ENCODE results near the gene SNX33. TPM values are rescaled to one million over a fixed set of nuclear protein-coding genes. Genes with fewer than 3 reads are reported as not detected.

The SNX33 gene
- total and polyA plus RNA-seq, 2 experiments from 2014 or later = 6.2 to 21.2 TPM

DNA sequence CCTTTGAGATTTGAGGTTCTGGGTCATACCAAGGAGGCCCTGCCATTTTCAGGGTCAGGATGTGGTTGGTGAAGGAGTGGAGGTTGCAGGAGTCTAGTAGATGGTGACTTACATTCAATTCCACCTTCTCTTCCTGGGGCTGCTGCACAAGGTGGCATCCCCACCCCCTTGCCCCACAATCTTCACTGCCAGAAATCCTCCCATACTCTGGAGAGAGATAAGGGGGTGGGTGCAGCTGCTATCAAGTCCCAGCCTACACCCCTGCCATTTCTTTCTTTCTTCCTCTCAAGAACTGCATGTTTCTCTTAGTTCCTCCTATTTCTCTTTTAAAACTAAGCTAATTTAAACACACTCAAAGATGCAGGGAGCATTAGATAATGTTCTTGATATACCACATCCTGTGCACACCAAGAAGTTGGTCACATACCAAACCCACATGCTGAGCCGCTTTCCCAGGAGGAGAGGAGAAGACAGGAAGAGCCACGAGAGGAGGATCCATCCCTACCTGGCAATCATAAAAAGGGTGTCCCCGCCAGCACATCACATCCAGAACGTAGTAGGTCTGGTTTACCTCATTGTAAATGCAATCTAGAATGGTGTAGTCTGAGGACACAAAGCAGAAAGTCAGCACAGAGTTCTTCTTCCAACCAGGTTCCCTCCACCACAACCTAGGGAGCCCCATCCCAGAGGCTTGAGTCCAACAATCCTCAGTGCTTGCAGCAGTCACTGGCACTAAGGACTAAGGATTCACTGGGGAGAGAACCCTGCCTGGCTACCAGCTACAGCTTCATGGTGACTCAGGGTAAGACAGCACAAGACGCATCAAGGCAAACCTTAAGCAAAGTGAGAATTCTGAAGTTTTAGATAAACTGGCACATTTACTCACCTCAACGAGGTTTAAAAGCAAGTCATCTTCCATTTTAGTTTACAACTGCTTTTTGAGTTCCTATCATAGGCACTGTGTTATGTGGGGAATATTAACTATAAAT is 40.7 kb upstream of the SNX33 start:
- Histone ChIP-seq H2AFZ (no peak overlapping the region), H3K27ac (ENCODE audit: low read depth) (no peak overlapping the region), H3K36me3 (ENCODE audit: insufficient read depth) (peaks cover 17% of the 10 kb centered on the region), H3K79me2 (replicated peaks; ENCODE audit: insufficient read depth) (no peaks in the 10 kb centered on the region), H4K20me1 (replicated peaks; ENCODE audit: insufficient read depth) (no peaks in the 10 kb centered on the region; the same call in 1 of the 2 replicates), H3F3A (replicated peaks; ENCODE audit: low read depth) (no peaks in the 10 kb centered on the region), H3K27me3 (ENCODE audit: insufficient read depth) (no peaks in the 10 kb centered on the region), H3K4me3 (no peak overlapping the region), H3K4me1 (ENCODE audit: insufficient read depth) (no peaks in the 10 kb centered on the region), H3K9me2 (ENCODE audit: insufficient read depth) (no peaks in the 10 kb centered on the region), H3K4me2 (no peak overlapping the region)
- no peak for DNase-seq (ENCODE audit: low spot score)
- Mint-ChIP-seq H3K27me3 (ENCODE audit: insufficient read depth, low read depth, poor library complexity) (peaks cover 4% of the 10 kb centered on the region), H3K4me3 (no peak overlapping the region), H3K9me3 (no peaks in the 10 kb centered on the region), H3K27ac (no peak overlapping the region), H3K36me3 (ENCODE audit: low read depth) (peaks cover 48% of the 10 kb centered on the region), H3K4me1 (no peaks in the 10 kb centered on the region)
- ATAC-seq = no peak
- TF ChIP-seq, protein P1, sequence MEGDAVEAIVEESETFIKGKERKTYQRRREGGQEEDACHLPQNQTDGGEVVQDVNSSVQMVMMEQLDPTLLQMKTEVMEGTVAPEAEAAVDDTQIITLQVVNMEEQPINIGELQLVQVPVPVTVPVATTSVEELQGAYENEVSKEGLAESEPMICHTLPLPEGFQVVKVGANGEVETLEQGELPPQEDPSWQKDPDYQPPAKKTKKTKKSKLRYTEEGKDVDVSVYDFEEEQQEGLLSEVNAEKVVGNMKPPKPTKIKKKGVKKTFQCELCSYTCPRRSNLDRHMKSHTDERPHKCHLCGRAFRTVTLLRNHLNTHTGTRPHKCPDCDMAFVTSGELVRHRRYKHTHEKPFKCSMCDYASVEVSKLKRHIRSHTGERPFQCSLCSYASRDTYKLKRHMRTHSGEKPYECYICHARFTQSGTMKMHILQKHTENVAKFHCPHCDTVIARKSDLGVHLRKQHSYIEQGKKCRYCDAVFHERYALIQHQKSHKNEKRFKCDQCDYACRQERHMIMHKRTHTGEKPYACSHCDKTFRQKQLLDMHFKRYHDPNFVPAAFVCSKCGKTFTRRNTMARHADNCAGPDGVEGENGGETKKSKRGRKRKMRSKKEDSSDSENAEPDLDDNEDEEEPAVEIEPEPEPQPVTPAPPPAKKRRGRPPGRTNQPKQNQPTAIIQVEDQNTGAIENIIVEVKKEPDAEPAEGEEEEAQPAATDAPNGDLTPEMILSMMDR (conservative IDR thresholded peaks at IDR 0.05; ENCODE audit: low read depth in 2 of 2) = no peak
- no peak for TF ChIP-seq ZNF331 (CRISPR knock-in tag; IDR thresholded peaks at IDR 0.05; ENCODE audit: low read depth)
- no peak for TF ChIP-seq EZH2phosphoT487 (IDR thresholded peaks at IDR 0.05; ENCODE audit: unreplicated experiment)
- TF ChIP-seq EZH2 (IDR thresholded peaks at IDR 0.05; ENCODE audit: low read depth, unreplicated experiment) = no peak
- no peak for TF ChIP-seq NANOG (IDR thresholded peaks at IDR 0.05; ENCODE audit: borderline replicate concordance)
- TF ChIP-seq, protein P2, sequence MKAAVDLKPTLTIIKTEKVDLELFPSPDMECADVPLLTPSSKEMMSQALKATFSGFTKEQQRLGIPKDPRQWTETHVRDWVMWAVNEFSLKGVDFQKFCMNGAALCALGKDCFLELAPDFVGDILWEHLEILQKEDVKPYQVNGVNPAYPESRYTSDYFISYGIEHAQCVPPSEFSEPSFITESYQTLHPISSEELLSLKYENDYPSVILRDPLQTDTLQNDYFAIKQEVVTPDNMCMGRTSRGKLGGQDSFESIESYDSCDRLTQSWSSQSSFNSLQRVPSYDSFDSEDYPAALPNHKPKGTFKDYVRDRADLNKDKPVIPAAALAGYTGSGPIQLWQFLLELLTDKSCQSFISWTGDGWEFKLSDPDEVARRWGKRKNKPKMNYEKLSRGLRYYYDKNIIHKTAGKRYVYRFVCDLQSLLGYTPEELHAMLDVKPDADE (IDR thresholded peaks at IDR 0.05) = no peak

DNA sequence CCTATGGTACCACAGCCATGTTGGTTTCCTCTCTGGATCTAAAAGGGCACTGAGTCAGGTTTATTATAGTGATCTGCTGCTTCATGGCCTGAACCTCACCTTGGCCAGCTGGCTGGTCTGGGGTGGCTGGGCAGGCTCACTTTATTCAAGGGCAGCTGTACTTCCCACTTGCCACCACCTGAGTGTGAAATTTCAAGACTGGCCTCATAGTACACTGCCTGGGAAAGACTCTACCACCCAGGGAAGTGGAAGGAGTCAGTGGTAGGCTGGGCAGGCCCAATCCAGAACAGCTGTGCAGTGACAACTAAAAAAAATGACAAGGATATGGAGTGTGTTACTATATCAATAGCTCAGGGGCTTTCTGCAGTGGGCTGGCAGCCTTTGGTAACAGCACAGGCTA is 30.9 kb upstream of the SNX33 start:
- no peak for DNase-seq (ENCODE audit: low spot score)
- H3K36me3 ChIP-seq (ENCODE audit: insufficient read depth) = peaks cover 18% of the 10 kb centered on the region
- no peak overlapping the region for H3K4me2 ChIP-seq
- H3K4me3 Mint-ChIP-seq = no peak overlapping the region
- H2AFZ ChIP-seq = no peak overlapping the region
- H3K36me3 Mint-ChIP-seq (ENCODE audit: low read depth) = peaks cover 67% of the 10 kb centered on the region
- no peaks in the 10 kb centered on the region for H3K4me1 ChIP-seq (ENCODE audit: insufficient read depth)
- H3K79me2 ChIP-seq (replicated peaks; ENCODE audit: insufficient read depth) = no peaks in the 10 kb centered on the region
- ATAC-seq = no peak
- H4K20me1 ChIP-seq (replicated peaks; ENCODE audit: insufficient read depth) = no peaks in the 10 kb centered on the region; the same call in none of the 2 replicates
- TF ChIP-seq CREB1 (CRISPR knock-in tag; IDR thresholded peaks at IDR 0.05; ENCODE audit: low read depth) (no peak), POLR2AphosphoS5 (IDR thresholded peaks at IDR 0.05; ENCODE audit: low read depth) (no peak), STAT1 (IDR thresholded peaks at IDR 0.05; ENCODE audit: unreplicated experiment) (no peak), EZH2 (IDR thresholded peaks at IDR 0.05; ENCODE audit: low read depth, unreplicated experiment) (no peak)
- TF ChIP-seq, protein P3, sequence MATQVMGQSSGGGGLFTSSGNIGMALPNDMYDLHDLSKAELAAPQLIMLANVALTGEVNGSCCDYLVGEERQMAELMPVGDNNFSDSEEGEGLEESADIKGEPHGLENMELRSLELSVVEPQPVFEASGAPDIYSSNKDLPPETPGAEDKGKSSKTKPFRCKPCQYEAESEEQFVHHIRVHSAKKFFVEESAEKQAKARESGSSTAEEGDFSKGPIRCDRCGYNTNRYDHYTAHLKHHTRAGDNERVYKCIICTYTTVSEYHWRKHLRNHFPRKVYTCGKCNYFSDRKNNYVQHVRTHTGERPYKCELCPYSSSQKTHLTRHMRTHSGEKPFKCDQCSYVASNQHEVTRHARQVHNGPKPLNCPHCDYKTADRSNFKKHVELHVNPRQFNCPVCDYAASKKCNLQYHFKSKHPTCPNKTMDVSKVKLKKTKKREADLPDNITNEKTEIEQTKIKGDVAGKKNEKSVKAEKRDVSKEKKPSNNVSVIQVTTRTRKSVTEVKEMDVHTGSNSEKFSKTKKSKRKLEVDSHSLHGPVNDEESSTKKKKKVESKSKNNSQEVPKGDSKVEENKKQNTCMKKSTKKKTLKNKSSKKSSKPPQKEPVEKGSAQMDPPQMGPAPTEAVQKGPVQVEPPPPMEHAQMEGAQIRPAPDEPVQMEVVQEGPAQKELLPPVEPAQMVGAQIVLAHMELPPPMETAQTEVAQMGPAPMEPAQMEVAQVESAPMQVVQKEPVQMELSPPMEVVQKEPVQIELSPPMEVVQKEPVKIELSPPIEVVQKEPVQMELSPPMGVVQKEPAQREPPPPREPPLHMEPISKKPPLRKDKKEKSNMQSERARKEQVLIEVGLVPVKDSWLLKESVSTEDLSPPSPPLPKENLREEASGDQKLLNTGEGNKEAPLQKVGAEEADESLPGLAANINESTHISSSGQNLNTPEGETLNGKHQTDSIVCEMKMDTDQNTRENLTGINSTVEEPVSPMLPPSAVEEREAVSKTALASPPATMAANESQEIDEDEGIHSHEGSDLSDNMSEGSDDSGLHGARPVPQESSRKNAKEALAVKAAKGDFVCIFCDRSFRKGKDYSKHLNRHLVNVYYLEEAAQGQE (IDR thresholded peaks at IDR 0.05; ENCODE audit: unreplicated experiment) = no peak
- 0 out of 2 replicates have a peak, but pooled peaks cover 3% of the 10 kb centered on the region for H3F3A ChIP-seq (replicated peaks; ENCODE audit: low read depth)
- no peaks in the 10 kb centered on the region for H3K9me2 ChIP-seq (ENCODE audit: insufficient read depth)
- H3K27ac ChIP-seq (ENCODE audit: low read depth) = no peak overlapping the region
- no peaks in the 10 kb centered on the region for H3K9me3 Mint-ChIP-seq
- no peaks in the 10 kb centered on the region for H3K27me3 ChIP-seq (ENCODE audit: insufficient read depth)
- no peak overlapping the region for H3K4me3 ChIP-seq
- no peaks in the 10 kb centered on the region; the same call in 2 of the 3 replicates for H3K4me1 Mint-ChIP-seq
- no peak overlapping the region for H3K27ac Mint-ChIP-seq
- H3K27me3 Mint-ChIP-seq (ENCODE audit: insufficient read depth, low read depth, poor library complexity) = peaks cover 4% of the 10 kb centered on the region
